ENCODE results near the gene PRRC2C. TPM values are rescaled to one million over a fixed set of nuclear protein-coding genes. Genes with fewer than 3 reads are reported as not detected.
"Not testable (repeated sequence)": the region's sequence is repeated elsewhere in the genome, so short reads cannot be mapped to it uniquely, and the experiment has no call there.

Gene PRRC2C
- total and polyA plus RNA-seq, 5 donors from 2014 or later = 24.7 to 371 (median 37.5) TPM

GRCh38 chr1:171600862-171601261 lies 115.5 kb downstream of the PRRC2C start:
- Histone ChIP-seq H3K27ac (ENCODE audit: insufficient read depth, low read length, poor library complexity, severe bottlenecking) (no peak overlapping the region), H3K36me3 (ENCODE audit: control insufficient read depth, insufficient read depth, low read length) (no peaks in the 10 kb centered on the region), H3K4me3 (ENCODE audit: low read depth, low read length) (no peak overlapping the region), H3K27me3 (ENCODE audit: control insufficient read depth, insufficient read depth, low read length) (no peaks in the 10 kb centered on the region), H3K9me3 (ENCODE audit: control insufficient read depth in 2 of 2, low read length in 2 of 2) (no peaks in the 10 kb centered on the region), H3K4me1 (ENCODE audit: control insufficient read depth, insufficient read depth, low read length, poor library complexity, severe bottlenecking) (no peaks in the 10 kb centered on the region)
- H3K27ac Mint-ChIP-seq = no peak overlapping the region
- H3K36me3 Mint-ChIP-seq = no peaks in the 10 kb centered on the region
- DNase-seq (no peak), ATAC-seq (ENCODE audit: low read depth in 2 of 2) (no peak)
- peaks cover 0 to 5% (median 3%) of the 10 kb centered on the region in 4 donors for H3K4me1 Mint-ChIP-seq
- H3K4me3 Mint-ChIP-seq = no peak overlapping the region
- H3K9me3 Mint-ChIP-seq = peaks cover 0 to 4% (median 0%) of the 10 kb centered on the region in 7 donors
- H3K27me3 Mint-ChIP-seq = peaks cover 11% of the 10 kb centered on the region

GRCh38 chr1:171603042-171603441 lies 117.7 kb downstream of the PRRC2C start:
- H3K4me3 Mint-ChIP-seq; H3K27ac ChIP-seq (ENCODE audit: insufficient read depth, low read length, poor library complexity, severe bottlenecking): not testable (repeated sequence)

DNA sequence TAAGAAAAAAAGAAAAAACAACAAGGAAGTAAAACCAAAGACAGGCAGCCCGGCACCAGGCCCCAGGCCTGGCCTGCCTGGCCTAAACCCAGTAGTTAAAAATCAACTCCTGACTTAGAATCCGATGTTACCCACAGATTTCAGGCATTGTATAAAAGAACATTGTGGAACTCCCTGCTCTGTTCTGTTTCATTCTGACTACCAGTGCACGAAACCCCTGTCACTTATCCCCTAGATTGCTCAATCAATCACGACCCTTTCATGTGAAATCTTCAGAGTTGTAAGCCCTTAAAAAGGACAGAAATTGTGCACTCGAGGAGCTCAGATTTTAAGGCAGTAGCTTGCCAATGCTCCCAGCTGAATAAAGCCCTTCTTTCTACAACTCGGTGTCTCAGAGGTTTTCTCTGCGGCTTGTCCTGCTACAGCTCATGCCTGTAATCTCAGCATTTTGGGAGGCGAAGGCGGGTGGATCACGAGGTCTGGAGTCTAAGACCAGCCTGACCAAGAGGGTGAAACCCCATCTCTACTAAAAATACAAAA lies 121.1 kb downstream of the PRRC2C start:
- no peaks in the 10 kb centered on the region for H3K4me1 ChIP-seq (ENCODE audit: control insufficient read depth, insufficient read depth, low read length, poor library complexity, severe bottlenecking)
- DNase-seq (no peak), ATAC-seq (ENCODE audit: low read depth in 2 of 2) (no peak)
- H3K4me1 Mint-ChIP-seq = no peaks in the 10 kb centered on the region
- no peak overlapping the region for H3K27ac Mint-ChIP-seq
- no peaks in the 10 kb centered on the region for H3K9me3 ChIP-seq (ENCODE audit: control insufficient read depth in 2 of 2, low read length in 2 of 2)
- no peak overlapping the region for H3K4me3 ChIP-seq (ENCODE audit: low read depth, low read length)
- peaks cover 2% of the 10 kb centered on the region for H3K27me3 ChIP-seq (ENCODE audit: control insufficient read depth, insufficient read depth, low read length)
- peaks cover 11% of the 10 kb centered on the region for H3K27me3 Mint-ChIP-seq
- H3K27ac ChIP-seq (ENCODE audit: insufficient read depth, low read length, poor library complexity, severe bottlenecking) = no peak overlapping the region
- peaks cover 0 to 2% (median 0%) of the 10 kb centered on the region in 7 donors for H3K9me3 Mint-ChIP-seq
- no peak overlapping the region for H3K4me3 Mint-ChIP-seq
- H3K36me3 Mint-ChIP-seq = no peaks in the 10 kb centered on the region
- H3K36me3 ChIP-seq (ENCODE audit: control insufficient read depth, insufficient read depth, low read length) = no peaks in the 10 kb centered on the region

More at GRCh38 chr1:171603042-171603441, 117.7 kb downstream of the PRRC2C start:
- H3K27me3 ChIP-seq (ENCODE audit: control insufficient read depth, insufficient read depth, low read length); DNase-seq; H3K4me3 ChIP-seq (ENCODE audit: low read depth, low read length); H3K9me3 ChIP-seq (ENCODE audit: control insufficient read depth in 2 of 2, low read length in 2 of 2); ATAC-seq (ENCODE audit: low read depth in 2 of 2); H3K4me1 Mint-ChIP-seq; H3K36me3 ChIP-seq (ENCODE audit: control insufficient read depth, insufficient read depth, low read length); H3K9me3 Mint-ChIP-seq; H3K27ac Mint-ChIP-seq; H3K36me3 Mint-ChIP-seq; H3K4me1 ChIP-seq (ENCODE audit: control insufficient read depth, insufficient read depth, low read length, poor library complexity, severe bottlenecking): not testable (repeated sequence)
- peaks cover 11% of the 10 kb centered on the region for H3K27me3 Mint-ChIP-seq

DNA sequence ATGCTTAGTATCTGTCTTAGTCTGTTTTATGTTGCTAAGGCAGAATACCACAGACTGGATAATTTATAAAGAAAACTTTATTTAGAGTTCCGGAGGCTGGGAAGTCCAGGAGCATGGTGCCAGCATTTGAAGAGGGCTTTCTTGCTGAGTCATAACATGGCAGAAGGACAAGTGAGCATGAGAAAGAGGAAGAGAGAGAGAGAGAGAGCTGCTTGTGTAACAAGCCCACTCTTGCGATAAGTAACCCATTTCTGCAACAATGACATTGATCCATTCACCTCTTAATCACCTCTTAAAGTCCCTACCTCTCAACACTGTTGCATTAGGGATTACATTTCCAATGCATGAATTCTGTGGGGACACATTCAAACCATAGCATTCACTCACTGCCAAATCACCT lies 125.1 kb downstream of the PRRC2C start:
- no peaks in the 10 kb centered on the region for H3K9me3 ChIP-seq (ENCODE audit: control insufficient read depth in 2 of 2, low read length in 2 of 2)
- H3K4me1 ChIP-seq (ENCODE audit: control insufficient read depth, insufficient read depth, low read length, poor library complexity, severe bottlenecking) = no peaks in the 10 kb centered on the region
- H3K36me3 ChIP-seq (ENCODE audit: control insufficient read depth, insufficient read depth, low read length) = no peaks in the 10 kb centered on the region
- Mint-ChIP-seq H3K27ac (no peak overlapping the region), H3K36me3 (no peaks in the 10 kb centered on the region), H3K4me3 (no peak overlapping the region), H3K9me3 (peaks cover 0 to 4% (median 0%) of the 10 kb centered on the region in 7 donors), H3K27me3 (peaks cover 7% of the 10 kb centered on the region), H3K4me1 (no peaks in the 10 kb centered on the region)
- no peak overlapping the region for H3K4me3 ChIP-seq (ENCODE audit: low read depth, low read length)
- DNase-seq = no peak
- no peak for ATAC-seq (ENCODE audit: low read depth in 2 of 2)
- H3K27ac ChIP-seq (ENCODE audit: insufficient read depth, low read length, poor library complexity, severe bottlenecking) = no peak overlapping the region
- peaks cover 2% of the 10 kb centered on the region for H3K27me3 ChIP-seq (ENCODE audit: control insufficient read depth, insufficient read depth, low read length)

DNA sequence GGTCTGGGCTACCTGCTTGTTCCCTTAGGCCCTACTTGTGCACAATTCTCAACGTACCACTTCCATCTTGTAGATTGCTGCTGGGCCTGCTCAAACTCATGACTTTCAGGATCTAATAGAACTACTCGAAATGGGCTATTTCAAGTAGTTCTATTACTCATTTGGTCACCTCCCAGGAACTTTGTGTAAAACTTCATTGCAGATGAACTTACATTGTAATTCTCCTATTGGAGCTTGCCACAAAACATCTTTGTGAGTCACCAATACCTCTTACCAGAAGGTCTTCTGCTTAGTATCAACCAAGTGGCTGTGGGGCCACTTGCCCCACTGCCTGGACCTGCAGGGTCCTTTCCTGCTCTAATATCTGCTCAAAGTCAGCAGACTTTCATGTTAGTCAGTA lies 126.0 kb downstream of the PRRC2C start:
- no peaks in the 10 kb centered on the region for H3K36me3 ChIP-seq (ENCODE audit: control insufficient read depth, insufficient read depth, low read length)
- peaks cover 0 to 4% (median 0%) of the 10 kb centered on the region in 7 donors for H3K9me3 Mint-ChIP-seq
- no peak for DNase-seq
- no peak for ATAC-seq (ENCODE audit: low read depth in 2 of 2)
- H3K27ac Mint-ChIP-seq = no peak overlapping the region
- no peaks in the 10 kb centered on the region for H3K4me1 ChIP-seq (ENCODE audit: control insufficient read depth, insufficient read depth, low read length, poor library complexity, severe bottlenecking)
- no peaks in the 10 kb centered on the region for H3K36me3 Mint-ChIP-seq
- no peaks in the 10 kb centered on the region for H3K9me3 ChIP-seq (ENCODE audit: control insufficient read depth in 2 of 2, low read length in 2 of 2)
- no peak overlapping the region for H3K27ac ChIP-seq (ENCODE audit: insufficient read depth, low read length, poor library complexity, severe bottlenecking)
- H3K4me3 Mint-ChIP-seq = no peak overlapping the region
- H3K4me1 Mint-ChIP-seq = no peaks in the 10 kb centered on the region
- H3K4me3 ChIP-seq (ENCODE audit: low read depth, low read length) = no peak overlapping the region
- H3K27me3 Mint-ChIP-seq = peaks cover 5% of the 10 kb centered on the region
- H3K27me3 ChIP-seq (ENCODE audit: control insufficient read depth, insufficient read depth, low read length) = peaks cover 2% of the 10 kb centered on the region

DNA sequence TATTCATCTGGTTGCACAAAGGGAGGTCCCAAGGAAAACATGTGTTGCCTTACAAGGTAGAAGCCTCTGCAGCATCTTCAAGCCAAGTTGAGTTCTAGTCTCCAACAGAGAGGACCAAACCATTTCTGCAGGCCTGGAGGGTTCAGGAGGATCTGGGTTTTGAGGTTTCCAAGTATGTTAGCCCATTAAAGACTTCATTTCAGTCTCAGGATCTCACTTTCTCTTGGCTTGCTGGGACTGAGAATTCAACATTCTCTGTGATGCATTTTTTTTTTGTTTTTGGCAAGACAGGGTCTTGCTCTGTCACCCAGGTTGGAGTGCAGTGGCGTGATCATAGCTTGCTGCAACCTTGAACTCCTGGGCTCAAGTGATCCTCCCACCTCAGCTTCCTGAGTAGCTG lies 128.0 kb downstream of the PRRC2C start:
- Mint-ChIP-seq H3K4me3 (no peak overlapping the region), H3K27ac (no peak overlapping the region), H3K9me3 (peaks cover 0 to 3% (median 0%) of the 10 kb centered on the region in 7 donors), H3K36me3 (no peaks in the 10 kb centered on the region), H3K4me1 (no peaks in the 10 kb centered on the region), H3K27me3 (peaks cover 13% of the 10 kb centered on the region)
- Histone ChIP-seq H3K27me3 (ENCODE audit: control insufficient read depth, insufficient read depth, low read length) (peaks cover 2% of the 10 kb centered on the region), H3K4me1 (ENCODE audit: control insufficient read depth, insufficient read depth, low read length, poor library complexity, severe bottlenecking) (no peaks in the 10 kb centered on the region), H3K27ac (ENCODE audit: insufficient read depth, low read length, poor library complexity, severe bottlenecking) (no peak overlapping the region), H3K9me3 (ENCODE audit: control insufficient read depth in 2 of 2, low read length in 2 of 2) (no peaks in the 10 kb centered on the region), H3K4me3 (ENCODE audit: low read depth, low read length) (no peak overlapping the region), H3K36me3 (ENCODE audit: control insufficient read depth, insufficient read depth, low read length) (no peaks in the 10 kb centered on the region)
- DNase-seq (no peak), ATAC-seq (ENCODE audit: low read depth in 2 of 2) (no peak)

DNA sequence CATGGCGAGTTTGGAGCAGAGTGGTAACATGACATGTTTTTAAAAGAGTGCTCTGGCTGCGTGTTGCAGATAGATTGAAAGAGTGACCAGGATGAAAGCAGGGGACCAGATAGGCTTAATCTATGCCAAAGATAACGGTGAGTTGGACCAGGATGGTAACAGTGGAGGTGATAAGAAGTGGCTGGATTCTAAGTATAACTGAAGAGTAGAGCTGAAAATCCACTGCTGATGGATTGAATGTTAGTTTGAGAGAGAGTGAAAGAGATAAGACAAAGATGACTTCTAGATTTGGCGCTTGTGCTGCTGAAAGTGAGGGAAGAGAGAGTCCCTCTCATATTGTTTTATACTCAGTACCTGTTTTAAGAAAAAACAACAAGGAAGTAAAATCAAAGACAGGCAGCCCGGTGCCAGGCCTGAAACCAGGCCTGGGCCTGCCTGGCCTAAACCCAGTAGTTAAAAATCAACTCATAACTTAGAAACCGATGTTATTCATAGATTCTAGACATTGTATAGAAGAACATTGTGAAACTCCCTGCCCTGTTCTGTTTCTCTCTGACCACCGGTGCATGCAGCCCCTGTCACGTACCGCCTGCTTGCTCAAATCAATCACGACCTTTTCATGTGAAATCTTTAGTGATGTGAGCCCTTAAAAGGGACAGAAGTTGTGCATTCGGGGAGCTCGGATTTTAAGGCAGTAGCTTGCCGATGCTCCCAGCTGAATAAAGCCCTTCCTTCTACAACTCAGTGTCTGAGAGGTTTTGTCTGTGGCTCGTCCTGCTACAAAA lies 130.0 kb downstream of the PRRC2C start:
- peaks cover 20% of the 10 kb centered on the region for H3K27me3 Mint-ChIP-seq
- H3K4me1 ChIP-seq (ENCODE audit: control insufficient read depth, insufficient read depth, low read length, poor library complexity, severe bottlenecking); H3K4me1 Mint-ChIP-seq; H3K27ac Mint-ChIP-seq; DNase-seq; H3K9me3 ChIP-seq (ENCODE audit: control insufficient read depth in 2 of 2, low read length in 2 of 2); H3K36me3 Mint-ChIP-seq; H3K4me3 ChIP-seq (ENCODE audit: low read depth, low read length); H3K4me3 Mint-ChIP-seq; H3K27ac ChIP-seq (ENCODE audit: insufficient read depth, low read length, poor library complexity, severe bottlenecking); H3K36me3 ChIP-seq (ENCODE audit: control insufficient read depth, insufficient read depth, low read length); ATAC-seq (ENCODE audit: low read depth in 2 of 2); H3K27me3 ChIP-seq (ENCODE audit: control insufficient read depth, insufficient read depth, low read length); H3K9me3 Mint-ChIP-seq: not testable (repeated sequence)

- H3K4me3 ChIP-seq (ENCODE audit: low read depth, low read length) = no peak overlapping the region
- no peak overlapping the region for H3K27ac Mint-ChIP-seq
- no peaks in the 10 kb centered on the region for H3K27me3 ChIP-seq (ENCODE audit: control insufficient read depth, insufficient read depth, low read length)
- no peaks in the 10 kb centered on the region for H3K4me1 Mint-ChIP-seq
- H3K9me3 Mint-ChIP-seq = peaks cover 0 to 3% (median 0%) of the 10 kb centered on the region in 7 donors
- no peaks in the 10 kb centered on the region for H3K36me3 ChIP-seq (ENCODE audit: control insufficient read depth, insufficient read depth, low read length)
- H3K27me3 Mint-ChIP-seq = peaks cover 20% of the 10 kb centered on the region
- H3K4me1 ChIP-seq (ENCODE audit: control insufficient read depth, insufficient read depth, low read length, poor library complexity, severe bottlenecking) = no peaks in the 10 kb centered on the region
- ATAC-seq (ENCODE audit: low read depth in 2 of 2) = no peak
- H3K36me3 Mint-ChIP-seq = no peaks in the 10 kb centered on the region
- DNase-seq = no peak
- no peaks in the 10 kb centered on the region for H3K9me3 ChIP-seq (ENCODE audit: control insufficient read depth in 2 of 2, low read length in 2 of 2)
- H3K27ac ChIP-seq (ENCODE audit: insufficient read depth, low read length, poor library complexity, severe bottlenecking) = no peak overlapping the region
- no peak overlapping the region for H3K4me3 Mint-ChIP-seq
These were observed 131.3 kb downstream of the PRRC2C start for GRCh38 chr1:171616586-171616985.

Measured in CD4-positive, CD25-positive, alpha-beta regulatory T cell (primary cell).